ENCODE results near the gene CSTF2T. TPM values are rescaled to one million over a fixed set of nuclear protein-coding genes. Genes with fewer than 3 reads are reported as not detected.

The CSTF2T gene, protein sequence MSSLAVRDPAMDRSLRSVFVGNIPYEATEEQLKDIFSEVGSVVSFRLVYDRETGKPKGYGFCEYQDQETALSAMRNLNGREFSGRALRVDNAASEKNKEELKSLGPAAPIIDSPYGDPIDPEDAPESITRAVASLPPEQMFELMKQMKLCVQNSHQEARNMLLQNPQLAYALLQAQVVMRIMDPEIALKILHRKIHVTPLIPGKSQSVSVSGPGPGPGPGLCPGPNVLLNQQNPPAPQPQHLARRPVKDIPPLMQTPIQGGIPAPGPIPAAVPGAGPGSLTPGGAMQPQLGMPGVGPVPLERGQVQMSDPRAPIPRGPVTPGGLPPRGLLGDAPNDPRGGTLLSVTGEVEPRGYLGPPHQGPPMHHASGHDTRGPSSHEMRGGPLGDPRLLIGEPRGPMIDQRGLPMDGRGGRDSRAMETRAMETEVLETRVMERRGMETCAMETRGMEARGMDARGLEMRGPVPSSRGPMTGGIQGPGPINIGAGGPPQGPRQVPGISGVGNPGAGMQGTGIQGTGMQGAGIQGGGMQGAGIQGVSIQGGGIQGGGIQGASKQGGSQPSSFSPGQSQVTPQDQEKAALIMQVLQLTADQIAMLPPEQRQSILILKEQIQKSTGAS
- total RNA-seq (2021) (18.4 and 22.4 TPM in 2 replicates), Bru-seq, nascent RNA (percentile 89 among the genes with signal in this experiment), BruChase-seq, experiment 1, labeled RNA remaining after a 2-hour chase (percentile 95 among the genes with signal in this experiment), BruChase-seq, experiment 2, labeled RNA remaining after a 6-hour chase (percentile 84 among the genes with signal in this experiment)
- long read RNA-seq, full-length matches to known transcripts = 15 of 15 reads
- long read RNA-seq, partial matches to known transcripts = 0 of 15 reads
- long read RNA-seq, other reads (novel, unspliced or antisense) = 0 of 15 reads

DNA sequence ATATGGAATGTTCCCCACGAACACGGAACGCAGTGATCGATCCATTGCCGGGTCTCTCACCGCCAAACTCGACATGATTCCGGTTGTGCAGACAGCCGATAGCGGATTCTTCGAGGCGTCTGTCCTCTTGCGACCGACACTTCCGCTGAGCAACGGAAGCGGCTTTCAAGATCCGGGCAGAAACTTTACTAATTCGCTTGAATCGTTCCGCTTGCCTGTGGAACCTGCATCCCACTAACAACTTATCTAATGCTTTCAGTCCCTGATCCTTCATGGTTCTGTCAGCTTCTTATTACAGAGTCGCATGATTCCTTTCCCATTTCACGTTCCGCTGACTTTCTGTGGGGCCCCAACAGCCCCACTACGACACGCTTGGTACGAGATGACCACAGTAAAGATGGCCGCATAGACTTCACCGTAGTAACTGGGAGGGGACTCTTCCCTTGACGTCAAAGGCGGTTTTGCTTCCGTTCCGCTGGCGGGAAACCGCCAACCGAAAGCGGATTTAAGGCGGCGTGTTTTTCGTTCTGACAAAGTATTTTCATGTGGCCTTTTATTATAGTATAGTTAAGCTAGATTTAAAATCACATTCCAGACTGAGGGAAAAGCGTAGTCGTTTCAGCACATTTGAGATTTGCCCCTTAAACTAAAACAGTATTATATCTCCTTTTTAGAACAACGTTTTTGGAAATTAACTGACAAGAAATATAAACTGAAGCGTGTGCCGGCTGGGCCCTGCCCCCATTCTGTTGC is at the start of gene CSTF2T:
Gene CSTF2T (minus strand): TSS at position 121 of the 753 bp plus-strand sequence. CDS start 46 bp downstream, at position 75.
- Histone ChIP-seq H3K79me2 (ENCODE audit: low read depth) (peaks cover 33% of the 10 kb centered on the region), H3K4me1 (replicated peaks; ENCODE audit: insufficient read depth) (peaks cover 16% of the 10 kb centered on the region; the same call in 1 of the 2 replicates), H3K36me3 (ENCODE audit: low read depth) (0 out of 2 replicates have a peak, but pooled peaks cover 7% of the 10 kb centered on the region), H3K4me3 (peak within 1 kb of the TSS; percentile 81), H3F3A (ENCODE audit: insufficient read depth, low read depth) (no peaks in the 10 kb centered on the region), H3K9me3 (ENCODE audit: insufficient read depth, low read depth) (no peaks in the 10 kb centered on the region), H3K27me3 (ENCODE audit: insufficient read depth, low read depth) (no peaks in the 10 kb centered on the region), H3K4me2 (peak within 1 kb of the TSS; percentile 79), H3K9me2 (ENCODE audit: insufficient read depth) (no peaks in the 10 kb centered on the region), H4K20me1 (ENCODE audit: insufficient read depth) (0 out of 2 replicates have a peak, but pooled peaks cover 4% of the 10 kb centered on the region), H2AFZ (peak within 1 kb of the TSS; percentile 98), H3K27ac (peak within 1 kb of the TSS; percentile 69)
- intact Hi-C loops (cut with micrococcal nuclease; ENCODE audit: unreplicated experiment) = no loop called here
- peak; percentile 80 to 84 for DNase-seq
- BruUV-seq (replicated peaks) = no TSS peak
- ChIA-PET POLR2A (ENCODE audit: unreplicated experiment) (no interaction called here), CTCF (interaction anchor here (0.6 kb wide), 1 partner anchor 36 kb away, joined by 3 read pairs; no protein-coding TSS in a partner anchor)
- TF ChIP-seq EZH2 (IDR thresholded peaks at IDR 0.05; ENCODE audit: low read depth) = no peak
- TF ChIP-seq, protein P1, sequence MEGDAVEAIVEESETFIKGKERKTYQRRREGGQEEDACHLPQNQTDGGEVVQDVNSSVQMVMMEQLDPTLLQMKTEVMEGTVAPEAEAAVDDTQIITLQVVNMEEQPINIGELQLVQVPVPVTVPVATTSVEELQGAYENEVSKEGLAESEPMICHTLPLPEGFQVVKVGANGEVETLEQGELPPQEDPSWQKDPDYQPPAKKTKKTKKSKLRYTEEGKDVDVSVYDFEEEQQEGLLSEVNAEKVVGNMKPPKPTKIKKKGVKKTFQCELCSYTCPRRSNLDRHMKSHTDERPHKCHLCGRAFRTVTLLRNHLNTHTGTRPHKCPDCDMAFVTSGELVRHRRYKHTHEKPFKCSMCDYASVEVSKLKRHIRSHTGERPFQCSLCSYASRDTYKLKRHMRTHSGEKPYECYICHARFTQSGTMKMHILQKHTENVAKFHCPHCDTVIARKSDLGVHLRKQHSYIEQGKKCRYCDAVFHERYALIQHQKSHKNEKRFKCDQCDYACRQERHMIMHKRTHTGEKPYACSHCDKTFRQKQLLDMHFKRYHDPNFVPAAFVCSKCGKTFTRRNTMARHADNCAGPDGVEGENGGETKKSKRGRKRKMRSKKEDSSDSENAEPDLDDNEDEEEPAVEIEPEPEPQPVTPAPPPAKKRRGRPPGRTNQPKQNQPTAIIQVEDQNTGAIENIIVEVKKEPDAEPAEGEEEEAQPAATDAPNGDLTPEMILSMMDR (conservative IDR thresholded peaks at IDR 0.05) = no peak

GRCh38 chr10:51748959-51749358 is 49.6 kb upstream of the CSTF2T start:
- intact Hi-C loops (cut with micrococcal nuclease; ENCODE audit: unreplicated experiment) = no loop called here
- TF ChIP-seq EZH2 (IDR thresholded peaks at IDR 0.05; ENCODE audit: low read depth) = no peak
- TF ChIP-seq, protein P1 (conservative IDR thresholded peaks at IDR 0.05) = no peak
- Histone ChIP-seq H4K20me1 (ENCODE audit: insufficient read depth) (no peaks in the 10 kb centered on the region), H3K9me3 (ENCODE audit: insufficient read depth, low read depth) (no peaks in the 10 kb centered on the region), H3K4me3 (no peak overlapping the region), H3K9me2 (ENCODE audit: insufficient read depth) (no peaks in the 10 kb centered on the region), H3K27me3 (ENCODE audit: insufficient read depth, low read depth) (no peaks in the 10 kb centered on the region), H3K36me3 (ENCODE audit: low read depth) (no peaks in the 10 kb centered on the region), H3F3A (ENCODE audit: insufficient read depth, low read depth) (no peaks in the 10 kb centered on the region), H3K27ac (no peak overlapping the region), H3K4me1 (replicated peaks; ENCODE audit: insufficient read depth) (no peaks in the 10 kb centered on the region), H2AFZ (no peak overlapping the region), H3K4me2 (no peak overlapping the region), H3K79me2 (ENCODE audit: low read depth) (no peaks in the 10 kb centered on the region)
- no TSS peak for BruUV-seq (replicated peaks)
- CTCF ChIA-PET = no interaction called here
- POLR2A ChIA-PET (ENCODE audit: unreplicated experiment) = no interaction called here
- DNase-seq = no peak

GRCh38 chr10:51747216-51747615 is 47.8 kb upstream of the CSTF2T start:
- H3K36me3 ChIP-seq (ENCODE audit: low read depth) = no peaks in the 10 kb centered on the region
- H2AFZ ChIP-seq = no peak overlapping the region
- no TSS peak for BruUV-seq (replicated peaks)
- no peaks in the 10 kb centered on the region for H3F3A ChIP-seq (ENCODE audit: insufficient read depth, low read depth)
- no peaks in the 10 kb centered on the region for H3K27me3 ChIP-seq (ENCODE audit: insufficient read depth, low read depth)
- no peaks in the 10 kb centered on the region for H3K9me2 ChIP-seq (ENCODE audit: insufficient read depth)
- no peak for DNase-seq
- no peak overlapping the region for H3K4me2 ChIP-seq
- no peaks in the 10 kb centered on the region for H3K79me2 ChIP-seq (ENCODE audit: low read depth)
- no peak for TF ChIP-seq EZH2 (IDR thresholded peaks at IDR 0.05; ENCODE audit: low read depth)
- TF ChIP-seq, protein P1 (conservative IDR thresholded peaks at IDR 0.05) = no peak
- H3K4me1 ChIP-seq (replicated peaks; ENCODE audit: insufficient read depth) = no peaks in the 10 kb centered on the region
- no peak overlapping the region for H3K27ac ChIP-seq
- ChIA-PET POLR2A (ENCODE audit: unreplicated experiment) (no interaction called here), CTCF (no interaction called here)
- intact Hi-C loops (cut with micrococcal nuclease; ENCODE audit: unreplicated experiment) = no loop called here
- H4K20me1 ChIP-seq (ENCODE audit: insufficient read depth) = no peaks in the 10 kb centered on the region
- H3K4me3 ChIP-seq = no peak overlapping the region
- H3K9me3 ChIP-seq (ENCODE audit: insufficient read depth, low read depth) = no peaks in the 10 kb centered on the region

All from PC-9 (cell line).